Measurements from ENCODE around the gene YPEL2.

YPEL2 gene

GRCh38 chr17:59371416-59372100 lies 40.1 kb downstream of the YPEL2 start:
- WGBS = 63% methylated on average over 5 of the region's 5 CpGs
- Histone ChIP-seq H2AFZ (ENCODE audit: low read depth, low read length) (no peak overlapping the region), H2BK120ac (ENCODE audit: low read depth, low read length) (peak overlapping the region; percentile 71), H3K79me1 (replicated peaks; ENCODE audit: low read length, poor library complexity, severe bottlenecking) (peaks cover 15% of the 10 kb centered on the region), H2BK12ac (ENCODE audit: low read length in 2 of 2) (peak overlapping the region; percentile 97), H3K9ac (ENCODE audit: low read length) (peak overlapping the region; percentile 87), H4K8ac (ENCODE audit: low read length) (peak overlapping the region; percentile 85), H3K18ac (ENCODE audit: low read depth in 1 of 2, low read length in 2 of 2) (peak overlapping the region; percentile 69 to 94), H2AK5ac (ENCODE audit: low read length, severe bottlenecking) (peak overlapping the region; percentile 62), H4K91ac (ENCODE audit: low read length) (peak overlapping the region; percentile 97), H3K4ac (ENCODE audit: low read depth in 1 of 2, low read length in 2 of 2) (peak overlapping the region; percentile 92 to 97), H3K4me2 (ENCODE audit: low read length, poor library complexity, severe bottlenecking) (no peak overlapping the region), H2BK15ac (ENCODE audit: low read depth, poor library complexity, severe bottlenecking) (peak overlapping the region; percentile 90), H3K14ac (ENCODE audit: low read length in 2 of 2) (peak overlapping the region in 1 of 2 experiments; percentile 86), H3K4me1 (ENCODE audit: control insufficient read depth, insufficient read depth, low read depth, low read length) (peaks cover 31% of the 10 kb centered on the region), H3K27me3 (ENCODE audit: control insufficient read depth in 1 of 2, insufficient read depth in 1 of 2, low read length in 2 of 2) (no peaks in the 10 kb centered on the region), H3K4me3 (ENCODE audit: insufficient read depth in 1 of 2, low read depth in 1 of 2, low read length in 2 of 2) (peak overlapping the region in 1 of 2 experiments; percentile 34), H3K9me3 (ENCODE audit: control insufficient read depth, low read length) (no peaks in the 10 kb centered on the region), H3K23ac (ENCODE audit: low read length in 2 of 2) (no peak overlapping the region), H2BK5ac (ENCODE audit: low read depth, low read length, poor library complexity, severe bottlenecking) (no peak overlapping the region), H3K36me3 (ENCODE audit: control insufficient read depth in 1 of 2, insufficient read depth in 2 of 2, low read depth in 1 of 2, low read length in 2 of 2) (no peaks in the 10 kb centered on the region), H3K27ac (ENCODE audit: low read length, poor library complexity, severe bottlenecking) (peak overlapping the region; percentile 51)
- peak; percentile 76 for DNase-seq

- H2BK5ac ChIP-seq (ENCODE audit: low read depth, low read length, poor library complexity, severe bottlenecking) = no peak overlapping the region
- no peak overlapping the region for H4K91ac ChIP-seq (ENCODE audit: low read length)
- peaks cover 27% of the 10 kb centered on the region for H3K4me1 ChIP-seq (ENCODE audit: control insufficient read depth, insufficient read depth, low read depth, low read length)
- no peaks in the 10 kb centered on the region for H3K27me3 ChIP-seq (ENCODE audit: control insufficient read depth in 1 of 2, insufficient read depth in 1 of 2, low read length in 2 of 2)
- H2BK120ac ChIP-seq (ENCODE audit: low read depth, low read length) = no peak overlapping the region
- no peak overlapping the region for H3K4me2 ChIP-seq (ENCODE audit: low read length, poor library complexity, severe bottlenecking)
- H3K23ac ChIP-seq (ENCODE audit: low read length in 2 of 2) = no peak overlapping the region
- no peak overlapping the region for H3K14ac ChIP-seq (ENCODE audit: low read length in 2 of 2)
- peak overlapping the region; percentile 97 to 98 for H2BK12ac ChIP-seq (ENCODE audit: low read length in 2 of 2)
- H2AK5ac ChIP-seq (ENCODE audit: low read length, severe bottlenecking) = peak overlapping the region; percentile 62
- WGBS = 0% methylated on average over 1 of the region's 2 CpGs
- no peak overlapping the region for H2BK15ac ChIP-seq (ENCODE audit: low read depth, poor library complexity, severe bottlenecking)
- no peak overlapping the region for H4K8ac ChIP-seq (ENCODE audit: low read length)
- H3K9ac ChIP-seq (ENCODE audit: low read length) = peak overlapping the region; percentile 87
- peak overlapping the region; percentile 90 to 97 for H3K4ac ChIP-seq (ENCODE audit: low read depth in 1 of 2, low read length in 2 of 2)
- H3K4me3 ChIP-seq (ENCODE audit: insufficient read depth in 1 of 2, low read depth in 1 of 2, low read length in 2 of 2) = peak overlapping the region in 1 of 2 experiments; percentile 34
- H3K18ac ChIP-seq (ENCODE audit: low read depth in 1 of 2, low read length in 2 of 2) = peak overlapping the region; percentile 93 to 94
- peaks cover 15% of the 10 kb centered on the region for H3K79me1 ChIP-seq (replicated peaks; ENCODE audit: low read length, poor library complexity, severe bottlenecking)
- H3K9me3 ChIP-seq (ENCODE audit: control insufficient read depth, low read length) = no peaks in the 10 kb centered on the region
- DNase-seq = peak; percentile 96
- H3K27ac ChIP-seq (ENCODE audit: low read length, poor library complexity, severe bottlenecking) = no peak overlapping the region
- H3K36me3 ChIP-seq (ENCODE audit: control insufficient read depth in 1 of 2, insufficient read depth in 2 of 2, low read depth in 1 of 2, low read length in 2 of 2) = no peaks in the 10 kb centered on the region
- no peak overlapping the region for H2AFZ ChIP-seq (ENCODE audit: low read depth, low read length)
Measured at GRCh38 chr17:59372138-59372751, 40.8 kb downstream of the YPEL2 start.

GRCh38 chr17:59373882-59374495 lies 42.5 kb downstream of the YPEL2 start:
- 20% methylated on average over 5 of the region's 5 CpGs for WGBS
- Histone ChIP-seq H3K36me3 (ENCODE audit: control insufficient read depth in 1 of 2, insufficient read depth in 2 of 2, low read depth in 1 of 2, low read length in 2 of 2) (no peaks in the 10 kb centered on the region), H3K14ac (ENCODE audit: low read length in 2 of 2) (no peak overlapping the region), H3K27ac (ENCODE audit: low read length, poor library complexity, severe bottlenecking) (no peak overlapping the region), H3K27me3 (ENCODE audit: control insufficient read depth in 1 of 2, insufficient read depth in 1 of 2, low read length in 2 of 2) (no peaks in the 10 kb centered on the region), H3K4me1 (ENCODE audit: control insufficient read depth, insufficient read depth, low read depth, low read length) (peaks cover 26% of the 10 kb centered on the region), H3K4ac (ENCODE audit: low read depth in 1 of 2, low read length in 2 of 2) (peak overlapping the region; percentile 22 to 61), H3K18ac (ENCODE audit: low read depth in 1 of 2, low read length in 2 of 2) (peak overlapping the region; percentile 44 to 84), H2BK12ac (ENCODE audit: low read length in 2 of 2) (peak overlapping the region; percentile 76 to 91), H3K4me3 (ENCODE audit: insufficient read depth in 1 of 2, low read depth in 1 of 2, low read length in 2 of 2) (peak overlapping the region in 1 of 2 experiments; percentile 29), H2BK5ac (ENCODE audit: low read depth, low read length, poor library complexity, severe bottlenecking) (no peak overlapping the region), H3K23ac (ENCODE audit: low read length in 2 of 2) (no peak overlapping the region), H2BK120ac (ENCODE audit: low read depth, low read length) (peak overlapping the region; percentile 93), H2BK15ac (ENCODE audit: low read depth, poor library complexity, severe bottlenecking) (no peak overlapping the region), H2AK5ac (ENCODE audit: low read length, severe bottlenecking) (peak overlapping the region; percentile 13), H3K9me3 (ENCODE audit: control insufficient read depth, low read length) (no peaks in the 10 kb centered on the region), H2AFZ (ENCODE audit: low read depth, low read length) (no peak overlapping the region), H4K8ac (ENCODE audit: low read length) (peak overlapping the region; percentile 58), H4K91ac (ENCODE audit: low read length) (peak overlapping the region; percentile 88), H3K9ac (ENCODE audit: low read length) (peak overlapping the region; percentile 87), H3K4me2 (ENCODE audit: low read length, poor library complexity, severe bottlenecking) (no peak overlapping the region), H3K79me1 (replicated peaks; ENCODE audit: low read length, poor library complexity, severe bottlenecking) (peaks cover 11% of the 10 kb centered on the region)
- peak; percentile 96 for DNase-seq

- peak overlapping the region; percentile 44 to 84 for H3K18ac ChIP-seq (ENCODE audit: low read depth in 1 of 2, low read length in 2 of 2)
- H3K4ac ChIP-seq (ENCODE audit: low read depth in 1 of 2, low read length in 2 of 2) = peak overlapping the region; percentile 40 to 51
- H4K8ac ChIP-seq (ENCODE audit: low read length) = no peak overlapping the region
- H4K91ac ChIP-seq (ENCODE audit: low read length) = peak overlapping the region; percentile 88
- peaks cover 21% of the 10 kb centered on the region for H3K4me1 ChIP-seq (ENCODE audit: control insufficient read depth, insufficient read depth, low read depth, low read length)
- H3K9ac ChIP-seq (ENCODE audit: low read length) = peak overlapping the region; percentile 56
- H3K9me3 ChIP-seq (ENCODE audit: control insufficient read depth, low read length) = no peaks in the 10 kb centered on the region
- WGBS = 94% methylated on average over 4 of the region's 4 CpGs
- peak overlapping the region; percentile 93 for H2BK120ac ChIP-seq (ENCODE audit: low read depth, low read length)
- H3K27ac ChIP-seq (ENCODE audit: low read length, poor library complexity, severe bottlenecking) = no peak overlapping the region
- no peak for DNase-seq
- H3K4me2 ChIP-seq (ENCODE audit: low read length, poor library complexity, severe bottlenecking) = no peak overlapping the region
- no peak overlapping the region for H2BK12ac ChIP-seq (ENCODE audit: low read length in 2 of 2)
- no peak overlapping the region for H3K14ac ChIP-seq (ENCODE audit: low read length in 2 of 2)
- H2BK5ac ChIP-seq (ENCODE audit: low read depth, low read length, poor library complexity, severe bottlenecking) = no peak overlapping the region
- H3K36me3 ChIP-seq (ENCODE audit: control insufficient read depth in 1 of 2, insufficient read depth in 2 of 2, low read depth in 1 of 2, low read length in 2 of 2) = no peaks in the 10 kb centered on the region
- no peak overlapping the region for H2AK5ac ChIP-seq (ENCODE audit: low read length, severe bottlenecking)
- H3K79me1 ChIP-seq (replicated peaks; ENCODE audit: low read length, poor library complexity, severe bottlenecking) = peaks cover 15% of the 10 kb centered on the region
- no peak overlapping the region for H2AFZ ChIP-seq (ENCODE audit: low read depth, low read length)
- H3K23ac ChIP-seq (ENCODE audit: low read length in 2 of 2) = no peak overlapping the region
- no peaks in the 10 kb centered on the region for H3K27me3 ChIP-seq (ENCODE audit: control insufficient read depth in 1 of 2, insufficient read depth in 1 of 2, low read length in 2 of 2)
- no peak overlapping the region for H3K4me3 ChIP-seq (ENCODE audit: insufficient read depth in 1 of 2, low read depth in 1 of 2, low read length in 2 of 2)
- no peak overlapping the region for H2BK15ac ChIP-seq (ENCODE audit: low read depth, poor library complexity, severe bottlenecking)
Measured at GRCh38 chr17:59374612-59375011, 43.2 kb downstream of the YPEL2 start.

Data from mesenchymal stem cell (in vitro differentiated cells and primary cell).